Esophagus squamous epithelium (tissue), 5 donors: ENCODE results near the gene TMEM198. TPM values are rescaled to one million over a fixed set of nuclear protein-coding genes. Genes with fewer than 3 reads are reported as not detected.

ENCODE experiments used
- DNase-seq: peaks from one replicate; lab custom pipeline; 2025; lab: John Stamatoyannopoulos, UW
- H3K27ac ChIP-seq, 4 donors: fragments of 200-600 bp; sonication (generic); one replicate each; pipeline ENCODE4 v1.5.1; 2016 to 2019; ENCODE audit warnings: mild to moderate bottlenecking in 1 of 4
- H3K27me3 ChIP-seq, 4 donors: fragments of 200-600 bp; sonication (generic); 1 replicate in 3 of 4; 2 replicates in 1 of 4; pipeline versions ENCODE4 v1.5.1 to v1.6.0; 2017 to 2021; ENCODE audit warnings: antibody characterized with exemption in 1 of 4
- H3K36me3 ChIP-seq, 3 donors: fragments of 200-600 bp; sonication (generic); one replicate each; pipeline ENCODE4 v1.5.1; 2016 to 2019
- H3K4me1 ChIP-seq, 3 donors: fragments of 200-600 bp; sonication (generic); one replicate each; pipeline ENCODE4 v1.5.1; 2017 to 2019
- H3K4me3 ChIP-seq, 4 donors: fragments of 200-600 bp; sonication (generic); 1 replicate in 3 of 4; 2 replicates in 1 of 4; pipeline ENCODE4 v1.5.1; 2016 to 2019; ENCODE audit warnings: mild to moderate bottlenecking in 2 of 4, moderate library complexity in 1 of 4
- H3K9me3 ChIP-seq, 3 donors: fragments of 200-600 bp; sonication (generic); one replicate each; pipeline ENCODE4 v1.5.1; 2016 to 2019
- POLR2A ChIP-seq, 4 donors: fragments of 450-650 bp; IDR thresholded peaks; one replicate each; pipeline ENCODE4 v1.6.1; 2017; ENCODE audit warnings: antibody characterized with exemption in 4 of 4, mild to moderate bottlenecking in 4 of 4, moderate library complexity in 3 of 4
- WGBS, 2 donors: methylation state at CpG; one replicate each; pipeline ENCODE4 v1.1.5; 2018; 5-methylcytosine and 5-hydroxymethylcytosine counted together
- intact Hi-C: fragments of 100-400 bp; cut with DNase I; formaldehyde crosslinking; loops from one replicate; pipeline ENCODE4 v1.15.0; 2022
- total RNA-seq, 4 donors: library from RNA; depleted of rRNA; stranded (reverse); fragments of >200 nt; gene quantifications; one replicate each; pipeline ENCODE4 v1.1.0, GENCODE V29; 2016
- TF ChIP-seq, protein P1 (sequence below), 6 experiments: fragments of 450-650 bp in 4 of 6; fragments of 200-600 bp in 2 of 6; sonication (generic) in 2 of 6; IDR thresholded peaks; one replicate each; pipeline ENCODE4 v1.5.1; 2016 to 2019; ENCODE audit warnings: antibody characterized with exemption in 6 of 6, mild to moderate bottlenecking in 4 of 6, moderate library complexity in 4 of 6
- donor health status: DM: yes; HTN: yes; CAD: no.

The TMEM198 gene
- total RNA-seq, 4 donors from 2014 or later: 0.62 to 0.87 (median 0.78) TPM

- 44 to 58% methylated on average over 3 to 5 of the region's 7 CpGs for WGBS, 2 donors
- no peak for TF ChIP-seq POLR2A (IDR thresholded peaks at IDR 0.05)
- TF ChIP-seq, protein P1, sequence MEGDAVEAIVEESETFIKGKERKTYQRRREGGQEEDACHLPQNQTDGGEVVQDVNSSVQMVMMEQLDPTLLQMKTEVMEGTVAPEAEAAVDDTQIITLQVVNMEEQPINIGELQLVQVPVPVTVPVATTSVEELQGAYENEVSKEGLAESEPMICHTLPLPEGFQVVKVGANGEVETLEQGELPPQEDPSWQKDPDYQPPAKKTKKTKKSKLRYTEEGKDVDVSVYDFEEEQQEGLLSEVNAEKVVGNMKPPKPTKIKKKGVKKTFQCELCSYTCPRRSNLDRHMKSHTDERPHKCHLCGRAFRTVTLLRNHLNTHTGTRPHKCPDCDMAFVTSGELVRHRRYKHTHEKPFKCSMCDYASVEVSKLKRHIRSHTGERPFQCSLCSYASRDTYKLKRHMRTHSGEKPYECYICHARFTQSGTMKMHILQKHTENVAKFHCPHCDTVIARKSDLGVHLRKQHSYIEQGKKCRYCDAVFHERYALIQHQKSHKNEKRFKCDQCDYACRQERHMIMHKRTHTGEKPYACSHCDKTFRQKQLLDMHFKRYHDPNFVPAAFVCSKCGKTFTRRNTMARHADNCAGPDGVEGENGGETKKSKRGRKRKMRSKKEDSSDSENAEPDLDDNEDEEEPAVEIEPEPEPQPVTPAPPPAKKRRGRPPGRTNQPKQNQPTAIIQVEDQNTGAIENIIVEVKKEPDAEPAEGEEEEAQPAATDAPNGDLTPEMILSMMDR (IDR thresholded peaks at IDR 0.05): no peak
- DNase-seq: no peak
- Histone ChIP-seq H3K4me1 (peaks cover 17 to 25% (median 18%) of the 10 kb centered on the region in 3 donors), H3K36me3 (peaks cover 0 to 4% (median 0%) of the 10 kb centered on the region in 3 donors), H3K27ac (peak overlapping the region in 2 of 4 donors; percentile 54 to 86), H3K9me3 (no peaks in the 10 kb centered on the region), H3K27me3 (peaks cover 0 to 55% (median 3%) of the 10 kb centered on the region in 4 donors), H3K4me3 (peak overlapping the region; percentile 50 to 81 (median 60))
- intact Hi-C loops: no loop called here
Observed at GRCh38 chr2:219553168-219553417, 9.3 kb downstream of the TMEM198 start.

DNA sequence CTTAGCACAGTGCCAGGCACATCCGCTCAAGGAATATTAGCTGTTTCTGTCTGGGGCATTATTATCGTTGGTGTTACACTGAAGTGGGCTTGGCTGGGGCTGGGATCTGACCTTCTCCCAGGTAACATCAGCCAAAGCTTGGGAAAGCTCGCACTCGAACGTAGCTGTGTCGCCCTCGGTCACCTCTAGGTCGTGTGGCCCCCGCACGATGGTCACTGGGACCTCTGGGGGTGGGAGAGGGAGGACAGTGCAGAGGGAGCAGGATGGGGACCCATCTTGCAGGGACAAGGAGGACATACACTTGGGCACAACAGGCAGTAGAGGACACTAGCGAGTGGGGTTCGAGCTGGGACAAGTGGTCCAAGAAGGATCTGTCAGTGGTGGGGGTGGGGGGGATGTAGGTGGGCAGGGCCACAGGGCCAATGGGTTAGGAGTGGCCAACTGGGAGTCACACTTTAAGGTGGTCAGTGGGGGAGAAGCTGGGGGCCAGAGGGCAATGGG is 9.7 kb downstream of the TMEM198 start:
- no peak overlapping the region for H3K27ac ChIP-seq
- no peaks in the 10 kb centered on the region for H3K9me3 ChIP-seq
- intact Hi-C loops: no loop called here
- H3K4me3 ChIP-seq: no peak overlapping the region
- H3K27me3 ChIP-seq: peaks cover 0 to 55% (median 3%) of the 10 kb centered on the region in 4 donors
- H3K4me1 ChIP-seq: peaks cover 17 to 25% (median 18%) of the 10 kb centered on the region in 3 donors
- H3K36me3 ChIP-seq: peaks cover 0 to 4% (median 0%) of the 10 kb centered on the region in 3 donors
- TF ChIP-seq POLR2A (IDR thresholded peaks at IDR 0.05): no peak
- TF ChIP-seq, protein P1 (IDR thresholded peaks at IDR 0.05): no peak
- 81% methylated on average over 12 of the region's 12 CpGs for WGBS, 2 donors
- no peak for DNase-seq

DNA sequence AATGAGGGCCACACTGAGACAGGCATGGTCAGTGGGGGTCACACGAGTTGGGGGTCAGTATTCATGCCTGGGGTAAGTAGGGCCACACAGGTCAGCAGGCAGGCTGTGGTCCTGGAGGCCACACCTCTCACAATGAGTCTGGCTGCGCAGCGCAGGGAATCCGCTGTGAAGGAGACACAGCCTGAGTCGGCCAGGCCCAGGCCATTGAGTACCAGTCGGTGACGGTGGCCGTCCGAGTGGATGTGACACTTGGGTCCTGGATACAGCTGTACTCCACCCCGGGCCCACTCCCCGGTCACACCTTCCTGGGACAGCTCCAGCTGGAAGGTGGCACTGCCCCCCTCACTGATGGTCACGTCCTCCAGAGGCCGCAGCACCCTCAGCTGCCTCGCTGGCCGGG is 10.5 kb downstream of the TMEM198 start:
- no peak for TF ChIP-seq POLR2A (IDR thresholded peaks at IDR 0.05)
- TF ChIP-seq, protein P1 (IDR thresholded peaks at IDR 0.05): no peak
- no peak for DNase-seq
- peaks cover 17 to 25% (median 18%) of the 10 kb centered on the region in 3 donors for H3K4me1 ChIP-seq
- no peaks in the 10 kb centered on the region for H3K9me3 ChIP-seq
- peaks cover 0 to 52% (median 3%) of the 10 kb centered on the region in 4 donors for H3K27me3 ChIP-seq
- H3K27ac ChIP-seq: no peak overlapping the region
- peaks cover 0 to 4% (median 0%) of the 10 kb centered on the region in 3 donors for H3K36me3 ChIP-seq
- 87 to 94% methylated on average over 6 to 7 of the region's 15 CpGs for WGBS, 2 donors
- intact Hi-C loops: no loop called here
- no peak overlapping the region for H3K4me3 ChIP-seq

DNA sequence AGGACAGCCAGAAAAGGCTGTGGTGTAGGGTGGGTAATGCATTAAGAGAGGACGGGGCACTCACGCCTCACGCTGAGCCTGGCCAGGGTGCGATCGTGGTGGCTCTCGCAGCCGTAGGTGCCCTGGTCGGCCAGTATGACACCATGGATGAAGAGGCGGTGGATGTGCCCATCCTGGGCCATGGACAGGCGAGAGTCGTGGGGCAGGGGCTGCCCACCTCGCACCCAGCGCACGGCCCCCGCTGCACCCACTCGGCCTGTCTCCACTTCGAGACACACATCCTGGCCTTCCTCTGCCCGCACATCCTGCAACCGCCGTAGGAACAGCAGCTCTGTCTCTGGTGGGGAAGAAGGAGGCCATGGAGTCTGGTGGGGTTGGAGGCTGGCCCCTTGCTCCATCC is 12.1 kb downstream of the TMEM198 start:
- intact Hi-C loops: no loop called here
- 91 to 96% methylated on average over 9 to 20 of the region's 20 CpGs for WGBS, 2 donors
- H3K9me3 ChIP-seq: no peaks in the 10 kb centered on the region
- H3K4me3 ChIP-seq: no peak overlapping the region
- peaks cover 0 to 37% (median 3%) of the 10 kb centered on the region in 4 donors for H3K27me3 ChIP-seq
- H3K4me1 ChIP-seq: peaks cover 17 to 32% (median 18%) of the 10 kb centered on the region in 3 donors
- H3K27ac ChIP-seq: no peak overlapping the region
- DNase-seq: no peak
- peaks cover 0 to 4% (median 0%) of the 10 kb centered on the region in 3 donors for H3K36me3 ChIP-seq
- TF ChIP-seq POLR2A (IDR thresholded peaks at IDR 0.05): no peak
- TF ChIP-seq, protein P1 (IDR thresholded peaks at IDR 0.05): no peak

GRCh38 chr2:219556413-219556812 is 12.6 kb downstream of the TMEM198 start:
- no peak for TF ChIP-seq POLR2A (IDR thresholded peaks at IDR 0.05)
- TF ChIP-seq, protein P1 (IDR thresholded peaks at IDR 0.05): no peak
- H3K4me3 ChIP-seq: no peak overlapping the region
- DNase-seq: no peak
- H3K36me3 ChIP-seq: peaks cover 0 to 4% (median 0%) of the 10 kb centered on the region in 3 donors
- no peaks in the 10 kb centered on the region for H3K9me3 ChIP-seq
- peaks cover 14 to 29% (median 18%) of the 10 kb centered on the region in 3 donors for H3K4me1 ChIP-seq
- no peak overlapping the region for H3K27ac ChIP-seq
- intact Hi-C loops: no loop called here
- H3K27me3 ChIP-seq: peaks cover 0 to 32% (median 3%) of the 10 kb centered on the region in 4 donors
- 85% methylated on average over 18 of the region's 19 CpGs; no CpG with 5 or more reads in 1 of the 2 donors for WGBS, 2 donors
